ENCODE measurements around the gene EML4.

- TF ChIP-seq ATF3 (IDR thresholded peaks at IDR 0.05; ENCODE audit: borderline replicate concordance, extremely low read depth, low read depth, low read length) (no peak), POLR2A (IDR thresholded peaks at IDR 0.05; ENCODE audit: low read depth, low read length) (no peak), ATF7 (IDR thresholded peaks at IDR 0.05; ENCODE audit: low read depth) (no peak), POLR2AphosphoS5 (IDR thresholded peaks at IDR 0.05; ENCODE audit: low read length) (no peak), ZNF274 (IDR thresholded peaks at IDR 0.05; ENCODE audit: insufficient read depth, insufficient read length) (no peak), JUND (IDR thresholded peaks at IDR 0.05; ENCODE audit: low read depth, low read length) (no peak), BHLHE40 (IDR thresholded peaks at IDR 0.05; ENCODE audit: borderline replicate concordance in 1 of 2, low read depth in 2 of 2, low read length in 1 of 2) (no peak), MAX (IDR thresholded peaks at IDR 0.05; ENCODE audit: low read depth, low read length) (no peak)
- TF ChIP-seq, protein P1, sequence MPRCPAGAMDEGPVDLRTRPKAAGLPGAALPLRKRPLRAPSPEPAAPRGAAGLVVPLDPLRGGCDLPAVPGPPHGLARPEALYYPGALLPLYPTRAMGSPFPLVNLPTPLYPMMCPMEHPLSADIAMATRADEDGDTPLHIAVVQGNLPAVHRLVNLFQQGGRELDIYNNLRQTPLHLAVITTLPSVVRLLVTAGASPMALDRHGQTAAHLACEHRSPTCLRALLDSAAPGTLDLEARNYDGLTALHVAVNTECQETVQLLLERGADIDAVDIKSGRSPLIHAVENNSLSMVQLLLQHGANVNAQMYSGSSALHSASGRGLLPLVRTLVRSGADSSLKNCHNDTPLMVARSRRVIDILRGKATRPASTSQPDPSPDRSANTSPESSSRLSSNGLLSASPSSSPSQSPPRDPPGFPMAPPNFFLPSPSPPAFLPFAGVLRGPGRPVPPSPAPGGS (IDR thresholded peaks at IDR 0.05; ENCODE audit: borderline replicate concordance, insufficient read depth, low read depth, low read length, poor library complexity, severe bottlenecking): no peak
- TF ChIP-seq, protein P2, sequence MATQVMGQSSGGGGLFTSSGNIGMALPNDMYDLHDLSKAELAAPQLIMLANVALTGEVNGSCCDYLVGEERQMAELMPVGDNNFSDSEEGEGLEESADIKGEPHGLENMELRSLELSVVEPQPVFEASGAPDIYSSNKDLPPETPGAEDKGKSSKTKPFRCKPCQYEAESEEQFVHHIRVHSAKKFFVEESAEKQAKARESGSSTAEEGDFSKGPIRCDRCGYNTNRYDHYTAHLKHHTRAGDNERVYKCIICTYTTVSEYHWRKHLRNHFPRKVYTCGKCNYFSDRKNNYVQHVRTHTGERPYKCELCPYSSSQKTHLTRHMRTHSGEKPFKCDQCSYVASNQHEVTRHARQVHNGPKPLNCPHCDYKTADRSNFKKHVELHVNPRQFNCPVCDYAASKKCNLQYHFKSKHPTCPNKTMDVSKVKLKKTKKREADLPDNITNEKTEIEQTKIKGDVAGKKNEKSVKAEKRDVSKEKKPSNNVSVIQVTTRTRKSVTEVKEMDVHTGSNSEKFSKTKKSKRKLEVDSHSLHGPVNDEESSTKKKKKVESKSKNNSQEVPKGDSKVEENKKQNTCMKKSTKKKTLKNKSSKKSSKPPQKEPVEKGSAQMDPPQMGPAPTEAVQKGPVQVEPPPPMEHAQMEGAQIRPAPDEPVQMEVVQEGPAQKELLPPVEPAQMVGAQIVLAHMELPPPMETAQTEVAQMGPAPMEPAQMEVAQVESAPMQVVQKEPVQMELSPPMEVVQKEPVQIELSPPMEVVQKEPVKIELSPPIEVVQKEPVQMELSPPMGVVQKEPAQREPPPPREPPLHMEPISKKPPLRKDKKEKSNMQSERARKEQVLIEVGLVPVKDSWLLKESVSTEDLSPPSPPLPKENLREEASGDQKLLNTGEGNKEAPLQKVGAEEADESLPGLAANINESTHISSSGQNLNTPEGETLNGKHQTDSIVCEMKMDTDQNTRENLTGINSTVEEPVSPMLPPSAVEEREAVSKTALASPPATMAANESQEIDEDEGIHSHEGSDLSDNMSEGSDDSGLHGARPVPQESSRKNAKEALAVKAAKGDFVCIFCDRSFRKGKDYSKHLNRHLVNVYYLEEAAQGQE (IDR thresholded peaks at IDR 0.05; ENCODE audit: low read depth, low read length): no peak
These were observed 2.3 kb downstream of the EML4 start for GRCh38 chr2:42171396-42171980.
